Activated naive CD4-positive, alpha-beta T cell treated with anti-CD3 and anti-CD28 coated beads, Interleukin-2, amount 10 ng/mL, durations not matched to agents 7 days and 5 days (primary cell): ENCODE results near the gene ITM2A.

Experiments used
- CTCF ChIA-PET: fragments of 350-600 bp; sonication (Branson Sonifier 250); formaldehyde crosslinking; loops from one replicate; lab custom pipeline; 2021; ENCODE audit warnings: antibody characterized with exemption; lab: Charles Lee
- DNase-seq: peaks from one replicate; pipeline ENCODE4 v3.0.0-alpha.2; 2020
- H3K27ac Mint-ChIP-seq: one replicate; pipeline ENCODE4 v1.8.0; 2021; ENCODE audit warnings: mild to moderate bottlenecking, moderate library complexity, mixed read lengths
- H3K27me3 Mint-ChIP-seq: one replicate; pipeline ENCODE4 v1.8.0; 2021; ENCODE audit warnings: mild to moderate bottlenecking, mixed read lengths
- H3K36me3 Mint-ChIP-seq: one replicate; pipeline ENCODE4 v1.8.0; 2021; ENCODE audit warnings: mixed read lengths
- H3K4me1 Mint-ChIP-seq: one replicate; pipeline ENCODE4 v1.8.0; 2021; ENCODE audit warnings: mixed read lengths
- H3K4me3 Mint-ChIP-seq: one replicate; pipeline ENCODE4 v1.8.0; 2021; ENCODE audit warnings: mild to moderate bottlenecking, moderate library complexity, mixed read lengths
- H3K9me3 Mint-ChIP-seq: one replicate; pipeline ENCODE4 v1.8.0; 2021; ENCODE audit warnings: mixed read lengths

Gene ITM2A

GRCh38 chrX:79366556-79366872 is 620 bp downstream of the ITM2A start:
- H3K27ac Mint-ChIP-seq: peak overlapping the region; percentile 98
- CTCF ChIA-PET: interaction anchor here (1.2 to 1.3 kb wide), 2 partner anchors 29 to 46 kb away, joined by 3 read pairs; no protein-coding TSS in a partner anchor
- peak overlapping the region; percentile 98 for H3K4me3 Mint-ChIP-seq
- no peak for DNase-seq
- no peaks in the 10 kb centered on the region for H3K9me3 Mint-ChIP-seq
- H3K27me3 Mint-ChIP-seq: no peaks in the 10 kb centered on the region
- peaks cover 20% of the 10 kb centered on the region for H3K36me3 Mint-ChIP-seq
- H3K4me1 Mint-ChIP-seq: peaks cover 33% of the 10 kb centered on the region

GRCh38 chrX:79365591-79365990 is 1.5 kb downstream of the ITM2A start:
- DNase-seq: no peak
- CTCF ChIA-PET: interaction anchor here (0.7 kb wide), 1 partner anchor 106 kb away, joined by 3 read pairs; no protein-coding TSS in a partner anchor
- H3K27ac Mint-ChIP-seq: peak overlapping the region; percentile 98
- H3K4me1 Mint-ChIP-seq: peaks cover 40% of the 10 kb centered on the region
- H3K4me3 Mint-ChIP-seq: peak overlapping the region; percentile 98
- no peaks in the 10 kb centered on the region for H3K9me3 Mint-ChIP-seq
- H3K27me3 Mint-ChIP-seq: no peaks in the 10 kb centered on the region
- H3K36me3 Mint-ChIP-seq: peaks cover 27% of the 10 kb centered on the region

GRCh38 chrX:79364306-79364705 is 2.8 kb downstream of the ITM2A start:
- H3K4me3 Mint-ChIP-seq: peak overlapping the region; percentile 74
- peaks cover 28% of the 10 kb centered on the region for H3K36me3 Mint-ChIP-seq
- CTCF ChIA-PET: no interaction called here
- H3K27me3 Mint-ChIP-seq: no peaks in the 10 kb centered on the region
- DNase-seq: no peak
- H3K9me3 Mint-ChIP-seq: no peaks in the 10 kb centered on the region
- H3K4me1 Mint-ChIP-seq: peaks cover 43% of the 10 kb centered on the region
- H3K27ac Mint-ChIP-seq: peak overlapping the region; percentile 40

- Mint-ChIP-seq H3K9me3 (no peaks in the 10 kb centered on the region), H3K4me1 (peaks cover 31% of the 10 kb centered on the region), H3K27ac (peak overlapping the region; percentile 82), H3K27me3 (no peaks in the 10 kb centered on the region), H3K36me3 (peaks cover 39% of the 10 kb centered on the region), H3K4me3 (peak overlapping the region; percentile 39)
- peak; percentile 23 for DNase-seq
- CTCF ChIA-PET: no interaction called here
Observed at GRCh38 chrX:79361192-79361870, 5.8 kb downstream of the ITM2A start.

GRCh38 chrX:79336869-79337815 is 30.0 kb downstream of the ITM2A start:
- no peak for DNase-seq
- Mint-ChIP-seq H3K27me3 (no peaks in the 10 kb centered on the region), H3K36me3 (peaks cover 4% of the 10 kb centered on the region), H3K9me3 (no peaks in the 10 kb centered on the region), H3K4me1 (peaks cover 32% of the 10 kb centered on the region), H3K27ac (peak overlapping the region; percentile 65), H3K4me3 (peak overlapping the region; percentile 72)
- CTCF ChIA-PET: interaction anchor here (0.6 to 1.5 kb wide), 3 partner anchors 11 to 186 kb away, joined by 3 read pairs; partner anchors contain the start of gene ITM2A

GRCh38 chrX:79330022-79330421 is 37.1 kb downstream of the ITM2A start:
- Mint-ChIP-seq H3K4me3 (no peak overlapping the region), H3K36me3 (no peaks in the 10 kb centered on the region), H3K4me1 (peaks cover 20% of the 10 kb centered on the region), H3K27ac (no peak overlapping the region), H3K9me3 (no peaks in the 10 kb centered on the region), H3K27me3 (no peaks in the 10 kb centered on the region)
- CTCF ChIA-PET: no interaction called here
- no peak for DNase-seq

- CTCF ChIA-PET: no interaction called here
Observed at GRCh38 chrX:79325263-79325958, 41.7 kb downstream of the ITM2A start.

More at GRCh38 chrX:79325263-79325958, 41.7 kb downstream of the ITM2A start:
- H3K4me3 Mint-ChIP-seq: peak overlapping the region; percentile 55
- no peaks in the 10 kb centered on the region for H3K27me3 Mint-ChIP-seq
- H3K27ac Mint-ChIP-seq: peak overlapping the region; percentile 91
- peak; percentile 60 for DNase-seq
- H3K9me3 Mint-ChIP-seq: no peaks in the 10 kb centered on the region
- H3K36me3 Mint-ChIP-seq: no peaks in the 10 kb centered on the region
- H3K4me1 Mint-ChIP-seq: peaks cover 24% of the 10 kb centered on the region
